NCI-H226 (cell line): ENCODE data around the gene MRPL55.

ENCODE experiments used
- DNase-seq: peaks from one replicate; pipeline ENCODE4 v3.0.0-alpha.2; 2015

The MRPL55 gene

GRCh38 chr1:228109073-228109961, at the start of gene MRPL55:
Gene MRPL55, minus strand, starts transcription at chr1:228109299. Its CDS starts 1,039 bp downstream, at chr1:228108260.
- DNase-seq = peak; percentile 74

- no peak for DNase-seq
Observed at GRCh38 chr1:228158151-228159007, 49.3 kb upstream of the MRPL55 start.

GRCh38 chr1:228157729-228158126, 48.6 kb upstream of the MRPL55 start:
- no peak for DNase-seq

GRCh38 chr1:228156941-228157728, 48.0 kb upstream of the MRPL55 start:
- DNase-seq = no peak

- DNase-seq = no peak
Observed at GRCh38 chr1:228156515-228156881, 47.4 kb upstream of the MRPL55 start.

GRCh38 chr1:228155596-228156514, 46.8 kb upstream of the MRPL55 start:
- DNase-seq = no peak

GRCh38 chr1:228154670-228155571, 45.8 kb upstream of the MRPL55 start:
- no peak for DNase-seq

- no peak for DNase-seq
Observed at GRCh38 chr1:228154021-228154669, 45.0 kb upstream of the MRPL55 start.

- no peak for DNase-seq
Observed at GRCh38 chr1:228152918-228153258, 43.8 kb upstream of the MRPL55 start.

- no peak for DNase-seq
Observed at GRCh38 chr1:228152097-228152917, 43.2 kb upstream of the MRPL55 start.

GRCh38 chr1:228151180-228151925, 42.3 kb upstream of the MRPL55 start:
- no peak for DNase-seq

- DNase-seq = peak; percentile 84
Observed at GRCh38 chr1:228150461-228151179, 41.5 kb upstream of the MRPL55 start.

GRCh38 chr1:228150120-228150460, 41.0 kb upstream of the MRPL55 start:
- no peak for DNase-seq

GRCh38 chr1:228149406-228150119, 40.5 kb upstream of the MRPL55 start, which contains the start of gene GJC2:
Gene GJC2, plus strand, starts transcription at chr1:228149930. Its CDS starts 7,829 bp downstream, at chr1:228157759.
- peak; percentile 65 for DNase-seq

GRCh38 chr1:228148935-228149405, 39.9 kb upstream of the MRPL55 start:
- no peak for DNase-seq

GRCh38 chr1:228148196-228148861, 39.2 kb upstream of the MRPL55 start:
- DNase-seq = peak; percentile 33
